ENCODE results near the gene KRR1.

- TF ChIP-seq, protein P1, sequence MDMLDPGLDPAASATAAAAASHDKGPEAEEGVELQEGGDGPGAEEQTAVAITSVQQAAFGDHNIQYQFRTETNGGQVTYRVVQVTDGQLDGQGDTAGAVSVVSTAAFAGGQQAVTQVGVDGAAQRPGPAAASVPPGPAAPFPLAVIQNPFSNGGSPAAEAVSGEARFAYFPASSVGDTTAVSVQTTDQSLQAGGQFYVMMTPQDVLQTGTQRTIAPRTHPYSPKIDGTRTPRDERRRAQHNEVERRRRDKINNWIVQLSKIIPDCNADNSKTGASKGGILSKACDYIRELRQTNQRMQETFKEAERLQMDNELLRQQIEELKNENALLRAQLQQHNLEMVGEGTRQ (IDR thresholded peaks at IDR 0.05), result no peak
- TF ChIP-seq BHLHE40 (IDR thresholded peaks at IDR 0.05; ENCODE audit: low read depth, low read length) (no peak), CEBPB (IDR thresholded peaks at IDR 0.05) (no peak), RCOR1 (IDR thresholded peaks at IDR 0.05; ENCODE audit: low read depth, low read length) (no peak), CTCF (IDR thresholded peaks at IDR 0.05) (no peak), MYC (IDR thresholded peaks at IDR 0.05; ENCODE audit: borderline replicate concordance, low read length) (no peak), POLR2A (IDR thresholded peaks at IDR 0.05; ENCODE audit: low read length) (no peak), MAX (IDR thresholded peaks at IDR 0.05) (no peak), MAFK (IDR thresholded peaks at IDR 0.05; ENCODE audit: partially characterized antibody) (no peak)
These were observed 39.2 kb downstream of the KRR1 start for GRCh38 chr12:75471902-75472890.

Data from A549 (cell line).